Ascending aorta (tissue), 2 donors: ENCODE data around the gene PAQR9. TPM values are rescaled to one million over a fixed set of nuclear protein-coding genes. Genes with fewer than 3 reads are reported as not detected.

Experiments used
- DNase-seq, 2 donors: peaks; one replicate each; pipeline ENCODE4 v3.0.0-alpha.2; 2019; ENCODE audit warnings: low spot score in 2 of 2
- H3K27ac ChIP-seq, 2 donors: fragments of 200-600 bp; sonication (generic); one replicate each; pipeline ENCODE4 v1.5.1; 2016 to 2017; ENCODE audit warnings: mild to moderate bottlenecking in 1 of 2
- H3K27me3 ChIP-seq: fragments of 200-600 bp; sonication (generic); one replicate; pipeline ENCODE4 v1.5.1; 2017
- H3K36me3 ChIP-seq, 2 donors: fragments of 200-600 bp; sonication (generic); one replicate each; pipeline ENCODE4 v1.5.1; 2016
- H3K4me1 ChIP-seq, 2 donors: fragments of 200-600 bp; sonication (generic); one replicate each; pipeline ENCODE4 v1.5.1; 2016 to 2017; ENCODE audit warnings: mild to moderate bottlenecking in 1 of 2
- H3K4me3 ChIP-seq, 2 donors: fragments of 200-600 bp; sonication (generic); one replicate each; pipeline ENCODE4 v1.5.1; 2016 to 2017; ENCODE audit warnings: mild to moderate bottlenecking in 1 of 2
- H3K9me3 ChIP-seq, 2 donors: fragments of 200-600 bp; sonication (generic); one replicate each; pipeline ENCODE4 v1.5.1; 2016
- intact Hi-C: fragments of 100-400 bp; cut with DNase I; formaldehyde crosslinking; loops from one replicate; pipeline ENCODE4 v1.15.1; 2023
- total RNA-seq: library from RNA; depleted of rRNA; stranded (reverse); fragments of >200 nt; gene quantifications from one replicate; pipeline ENCODE4 v1.1.0, GENCODE V29; 2016
- TF ChIP-seq, protein P1 (sequence below), 3 experiments: fragments of 200-600 bp in 2 of 3; fragments of 450-650 bp in 1 of 3; sonication (generic) in 2 of 3; IDR thresholded peaks; one replicate each; pipeline ENCODE4 v1.5.1; 2016 to 2019; ENCODE audit warnings: antibody characterized with exemption in 3 of 3, mild to moderate bottlenecking in 1 of 3, moderate library complexity in 1 of 3

Gene PAQR9
- total RNA-seq, 1 donor from 2014 or later = not detected

GRCh38 chr3:142943870-142944269, 19.6 kb downstream of the PAQR9 start:
- TF ChIP-seq, protein P1, sequence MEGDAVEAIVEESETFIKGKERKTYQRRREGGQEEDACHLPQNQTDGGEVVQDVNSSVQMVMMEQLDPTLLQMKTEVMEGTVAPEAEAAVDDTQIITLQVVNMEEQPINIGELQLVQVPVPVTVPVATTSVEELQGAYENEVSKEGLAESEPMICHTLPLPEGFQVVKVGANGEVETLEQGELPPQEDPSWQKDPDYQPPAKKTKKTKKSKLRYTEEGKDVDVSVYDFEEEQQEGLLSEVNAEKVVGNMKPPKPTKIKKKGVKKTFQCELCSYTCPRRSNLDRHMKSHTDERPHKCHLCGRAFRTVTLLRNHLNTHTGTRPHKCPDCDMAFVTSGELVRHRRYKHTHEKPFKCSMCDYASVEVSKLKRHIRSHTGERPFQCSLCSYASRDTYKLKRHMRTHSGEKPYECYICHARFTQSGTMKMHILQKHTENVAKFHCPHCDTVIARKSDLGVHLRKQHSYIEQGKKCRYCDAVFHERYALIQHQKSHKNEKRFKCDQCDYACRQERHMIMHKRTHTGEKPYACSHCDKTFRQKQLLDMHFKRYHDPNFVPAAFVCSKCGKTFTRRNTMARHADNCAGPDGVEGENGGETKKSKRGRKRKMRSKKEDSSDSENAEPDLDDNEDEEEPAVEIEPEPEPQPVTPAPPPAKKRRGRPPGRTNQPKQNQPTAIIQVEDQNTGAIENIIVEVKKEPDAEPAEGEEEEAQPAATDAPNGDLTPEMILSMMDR (IDR thresholded peaks at IDR 0.05) = no peak
- DNase-seq = no peak
- H3K27ac ChIP-seq = no peak overlapping the region
- H3K27me3 ChIP-seq = no peaks in the 10 kb centered on the region
- H3K4me1 ChIP-seq = no peaks in the 10 kb centered on the region
- H3K9me3 ChIP-seq = no peaks in the 10 kb centered on the region
- intact Hi-C loops = no loop called here
- no peaks in the 10 kb centered on the region for H3K36me3 ChIP-seq
- no peak overlapping the region for H3K4me3 ChIP-seq

GRCh38 chr3:142943349-142943748, 20.1 kb downstream of the PAQR9 start:
- Histone ChIP-seq H3K27me3 (no peaks in the 10 kb centered on the region), H3K4me3 (no peak overlapping the region), H3K9me3 (no peaks in the 10 kb centered on the region), H3K36me3 (no peaks in the 10 kb centered on the region), H3K27ac (no peak overlapping the region), H3K4me1 (no peaks in the 10 kb centered on the region)
- TF ChIP-seq, protein P1 (IDR thresholded peaks at IDR 0.05) = no peak
- no peak for DNase-seq
- intact Hi-C loops = no loop called here

GRCh38 chr3:142941373-142942123, 21.9 kb downstream of the PAQR9 start:
- H3K9me3 ChIP-seq = no peaks in the 10 kb centered on the region
- H3K36me3 ChIP-seq = no peaks in the 10 kb centered on the region
- DNase-seq = no peak
- no peaks in the 10 kb centered on the region for H3K27me3 ChIP-seq
- H3K4me3 ChIP-seq = no peak overlapping the region
- H3K27ac ChIP-seq = no peak overlapping the region
- TF ChIP-seq, protein P1 (IDR thresholded peaks at IDR 0.05) = no peak
- intact Hi-C loops = no loop called here
- no peaks in the 10 kb centered on the region for H3K4me1 ChIP-seq

GRCh38 chr3:142940472-142940871, 23.0 kb downstream of the PAQR9 start:
- no peak overlapping the region for H3K27ac ChIP-seq
- no peaks in the 10 kb centered on the region for H3K4me1 ChIP-seq
- TF ChIP-seq, protein P1 (IDR thresholded peaks at IDR 0.05) = no peak
- H3K36me3 ChIP-seq = no peaks in the 10 kb centered on the region
- no peaks in the 10 kb centered on the region for H3K27me3 ChIP-seq
- DNase-seq = no peak
- no peaks in the 10 kb centered on the region for H3K9me3 ChIP-seq
- H3K4me3 ChIP-seq = no peak overlapping the region
- intact Hi-C loops = no loop called here

DNA sequence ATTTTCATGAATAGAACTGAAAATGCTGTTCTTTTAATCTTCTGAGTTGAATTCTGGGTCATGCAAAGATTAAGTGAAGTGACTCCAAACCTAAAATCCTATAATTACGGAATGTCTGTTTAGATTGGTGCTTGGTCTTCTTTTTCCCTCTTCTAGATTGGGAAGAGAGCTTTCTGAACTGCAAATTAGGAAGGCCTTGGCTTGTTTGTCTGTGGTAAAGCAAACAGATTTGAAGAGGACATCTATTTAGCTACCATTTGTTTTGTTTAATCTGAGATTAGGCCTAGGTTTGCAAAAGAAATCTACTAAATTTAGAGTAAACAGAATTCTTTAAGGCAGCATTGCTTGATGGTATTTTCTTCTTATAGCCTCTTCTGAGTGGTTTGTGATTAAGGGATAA, 23.5 kb downstream of the PAQR9 start:
- Histone ChIP-seq H3K4me1 (no peaks in the 10 kb centered on the region), H3K9me3 (no peaks in the 10 kb centered on the region), H3K27me3 (no peaks in the 10 kb centered on the region), H3K27ac (no peak overlapping the region), H3K4me3 (no peak overlapping the region), H3K36me3 (no peaks in the 10 kb centered on the region)
- TF ChIP-seq, protein P1 (IDR thresholded peaks at IDR 0.05) = no peak
- DNase-seq = no peak
- intact Hi-C loops = no loop called here
